ENCODE results near the gene HBE1.

DNA sequence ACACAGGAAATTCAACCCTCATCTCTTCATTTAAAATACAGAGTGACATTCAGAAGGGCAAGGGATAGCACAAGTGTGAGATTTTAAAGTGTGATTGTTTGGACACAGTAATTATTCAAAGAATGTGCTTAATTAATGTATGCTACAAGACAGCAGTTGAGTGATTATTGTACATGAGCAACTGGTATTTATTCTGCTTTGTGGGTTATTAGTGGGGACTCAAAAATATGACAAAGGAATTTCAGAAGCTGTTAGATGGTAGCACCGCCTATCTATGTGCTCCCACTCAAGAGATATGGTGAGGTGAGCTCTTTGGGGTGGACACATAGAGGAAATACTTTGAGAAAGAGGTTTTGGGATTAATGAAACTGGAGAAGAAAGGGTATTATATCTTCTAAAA is 29.7 kb downstream of the HBE1 start:
- TF ChIP-seq, protein P1, sequence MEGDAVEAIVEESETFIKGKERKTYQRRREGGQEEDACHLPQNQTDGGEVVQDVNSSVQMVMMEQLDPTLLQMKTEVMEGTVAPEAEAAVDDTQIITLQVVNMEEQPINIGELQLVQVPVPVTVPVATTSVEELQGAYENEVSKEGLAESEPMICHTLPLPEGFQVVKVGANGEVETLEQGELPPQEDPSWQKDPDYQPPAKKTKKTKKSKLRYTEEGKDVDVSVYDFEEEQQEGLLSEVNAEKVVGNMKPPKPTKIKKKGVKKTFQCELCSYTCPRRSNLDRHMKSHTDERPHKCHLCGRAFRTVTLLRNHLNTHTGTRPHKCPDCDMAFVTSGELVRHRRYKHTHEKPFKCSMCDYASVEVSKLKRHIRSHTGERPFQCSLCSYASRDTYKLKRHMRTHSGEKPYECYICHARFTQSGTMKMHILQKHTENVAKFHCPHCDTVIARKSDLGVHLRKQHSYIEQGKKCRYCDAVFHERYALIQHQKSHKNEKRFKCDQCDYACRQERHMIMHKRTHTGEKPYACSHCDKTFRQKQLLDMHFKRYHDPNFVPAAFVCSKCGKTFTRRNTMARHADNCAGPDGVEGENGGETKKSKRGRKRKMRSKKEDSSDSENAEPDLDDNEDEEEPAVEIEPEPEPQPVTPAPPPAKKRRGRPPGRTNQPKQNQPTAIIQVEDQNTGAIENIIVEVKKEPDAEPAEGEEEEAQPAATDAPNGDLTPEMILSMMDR (IDR thresholded peaks at IDR 0.05), result no peak
- TF ChIP-seq SIN3A (IDR thresholded peaks at IDR 0.05; ENCODE audit: borderline replicate concordance, insufficient read depth, low read depth, low read length) (no peak), POLR2AphosphoS5 (IDR thresholded peaks at IDR 0.05; ENCODE audit: low read depth, low read length) (no peak)

Measured in Panc1 (cell line).